ENCODE measurements around the gene LMF2. TPM values are rescaled to one million over a fixed set of nuclear protein-coding genes. Genes with fewer than 3 reads are reported as not detected.

LMF2 gene
- total and polyA plus RNA-seq, 2 of the 4 experiments (the other 2 are of a cell fraction), result 16.8 to 82.6 TPM

DNA sequence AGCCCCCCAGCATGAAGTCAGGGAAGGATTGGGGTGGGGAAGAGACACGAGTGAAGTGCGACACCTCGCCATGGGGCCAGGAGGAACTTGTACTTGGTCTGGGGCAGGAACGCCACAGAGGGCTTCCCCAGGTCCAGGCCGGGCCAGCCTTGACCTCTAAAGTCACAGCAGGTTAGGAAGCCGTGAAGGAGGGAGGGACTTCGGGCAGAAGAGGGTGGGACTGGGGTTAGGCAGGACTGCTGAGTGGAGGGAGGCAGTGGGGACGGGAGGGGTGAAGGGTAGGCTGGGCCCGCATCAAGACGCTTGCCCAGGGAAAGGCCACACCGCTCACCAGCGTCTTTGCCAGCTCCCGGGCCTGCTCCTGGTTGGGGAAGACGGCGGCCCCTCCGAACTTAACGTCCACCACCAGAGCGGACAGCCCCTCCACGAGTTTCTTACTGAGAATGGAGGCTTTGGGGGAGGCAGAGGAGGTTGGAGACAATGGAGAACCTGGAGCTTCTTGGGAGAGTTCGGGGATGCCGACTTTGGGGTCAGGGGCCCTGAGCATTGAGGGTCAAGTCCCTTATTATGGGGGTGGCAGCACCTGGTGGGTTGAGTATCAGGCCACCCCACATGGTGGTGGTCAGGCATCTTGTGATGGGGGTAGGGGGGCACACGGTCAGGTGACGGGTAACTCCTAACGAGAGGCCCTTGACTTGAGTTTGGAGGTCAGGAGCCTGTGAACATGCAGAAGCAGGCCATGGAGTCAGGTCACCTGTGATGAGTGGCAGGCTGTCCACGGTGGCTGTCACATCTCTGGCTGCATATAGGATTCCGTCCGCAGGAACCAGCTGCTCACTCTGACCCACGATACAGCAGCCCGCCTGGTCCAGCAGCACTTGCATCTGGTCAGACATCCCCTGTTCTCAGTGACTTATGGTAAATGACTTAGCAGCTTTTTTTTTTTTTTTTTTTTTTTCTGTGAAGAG lies 19.6 kb upstream of the LMF2 start:
- peaks cover 17% of the 10 kb centered on the region for H3K36me3 ChIP-seq (ENCODE audit: control insufficient read depth, insufficient read depth, low read length)
- 52% methylated on average over 5 of the region's 29 CpGs; no CpG with 5 or more reads in 1 of the 2 experiments for WGBS, 2 experiments (ENCODE audit: extremely low coverage in 2 of 2, insufficient read length in 1 of 2)
- H2BK20ac ChIP-seq (ENCODE audit: low read depth, low read length), result no peak overlapping the region
- TF ChIP-seq CEBPB (IDR thresholded peaks at IDR 0.05; ENCODE audit: low read depth, low read length) (no peak), NFE2L2 (IDR thresholded peaks at IDR 0.05; ENCODE audit: low read depth, low read length) (0 out of 2 replicates have a peak, but pooled peaks have one; percentile 4)
- peak overlapping the region; percentile 84 for H3K4me3 ChIP-seq (ENCODE audit: insufficient read depth, low read depth, low read length)
- peak overlapping the region; percentile 61; the same call in 1 of the 2 replicates for H3K56ac ChIP-seq (ENCODE audit: extremely low read depth, insufficient read depth, low read length)
- dilution Hi-C loops (cut with HindIII; ENCODE audit: low sequenced_read_pairs, unreplicated experiment), result no loop called here
- DNase-seq (no peak), ATAC-seq (ENCODE audit: low read depth) (no peak)
- H2BK120ac ChIP-seq (ENCODE audit: low read depth, low read length), result no peak overlapping the region; the same call in 1 of the 2 replicates
- peaks cover 19% of the 10 kb centered on the region for H4K20me1 ChIP-seq (ENCODE audit: insufficient read depth, low read length)
- CTCF ChIA-PET, result interaction anchor here (0.7 kb wide), 1 partner anchor 14 kb away, joined by 3 read pairs; no protein-coding TSS in a partner anchor
- peak overlapping the region; percentile 85 for H2BK5ac ChIP-seq (ENCODE audit: low read depth, low read length, poor library complexity, severe bottlenecking)
- H2AK9ac ChIP-seq (replicated peaks; ENCODE audit: low read depth, low read length, poor library complexity), result peak overlapping the region; percentile 99
- H2AFZ ChIP-seq (replicated peaks; ENCODE audit: low read length, poor library complexity), result peak overlapping the region; percentile 96
- H3K79me1 ChIP-seq (ENCODE audit: low read depth in 1 of 2, low read length in 2 of 2), result peaks cover 11 to 46% of the 10 kb centered on the region in 2 experiments
- peaks cover 15% of the 10 kb centered on the region for H3K9me1 ChIP-seq (ENCODE audit: insufficient read depth, low read length)
- peak overlapping the region; percentile 97 for H3K23ac ChIP-seq (ENCODE audit: low read depth, low read length)
- H3K27ac ChIP-seq (ENCODE audit: insufficient read depth, low read length), result peak overlapping the region; percentile 96
- H3K18ac ChIP-seq (ENCODE audit: low read depth, low read length), result no peak overlapping the region
- no peak overlapping the region; the same call in 2 of the 3 replicates for H2BK15ac ChIP-seq (ENCODE audit: low read depth, low read length)
- H3K9me3 ChIP-seq (ENCODE audit: control insufficient read depth, insufficient read depth, low read length), result no peaks in the 10 kb centered on the region
- peak overlapping the region; percentile 90 for H3K4me2 ChIP-seq (ENCODE audit: low read depth, low read length)
- H3K4ac ChIP-seq (ENCODE audit: low read depth, low read length), result peak overlapping the region; percentile 96
- peak overlapping the region; percentile 79 for H4K5ac ChIP-seq (ENCODE audit: low read depth, low read length)
- peak overlapping the region; percentile 76 for H4K91ac ChIP-seq (ENCODE audit: insufficient read depth, low read depth, low read length)
- peak overlapping the region; percentile 94 for H2AK5ac ChIP-seq (ENCODE audit: low read depth, low read length)
- in situ Hi-C loops (cut with MboI; ENCODE audit: low sequenced_read_pairs), result loop anchor here (5.0 kb wide), 1 partner anchor 50 kb away; the partner anchor contains the start of gene CPT1B
- peak overlapping the region; percentile 72 for H3K9ac ChIP-seq (ENCODE audit: low read depth, low read length)
- H3K14ac ChIP-seq (replicated peaks; ENCODE audit: low read depth, low read length), result peak overlapping the region; percentile 92
- H3K27me3 ChIP-seq (ENCODE audit: control insufficient read depth, insufficient read depth, low read length), result peaks cover 5% of the 10 kb centered on the region; the same call in 1 of the 2 replicates
- BruUV-seq (replicated peaks), result no TSS peak
- peak overlapping the region; percentile 81 to 82 for H4K8ac ChIP-seq (ENCODE audit: low read depth in 2 of 2, low read length in 2 of 2)
- POLR2A ChIA-PET (ENCODE audit: unreplicated experiment), result no interaction called here
- intact Hi-C loops (cut with micrococcal nuclease), result loop anchor here (5.0 kb wide), 1 partner anchor 55 kb away; the partner anchor contains the start of gene CHKB
- peaks cover 20% of the 10 kb centered on the region for H3K4me1 ChIP-seq (ENCODE audit: control insufficient read depth, insufficient read depth, low read length)

Measured in IMR-90 (cell line).